K562 (cell line): ENCODE results near the gene SLC1A4. TPM values are rescaled to one million over a fixed set of nuclear protein-coding genes. Genes with fewer than 3 reads are reported as not detected.
A peak's percentile ranks its signal among the peaks of the same experiment; 100 is the strongest.

ENCODE experiments used
- CC2D1A ChIP-seq: fragments of 450-650 bp; IDR thresholded peaks from 2 replicates; pipeline ENCODE4 v1.6.1; 2017; ENCODE audit warnings: mild to moderate bottlenecking
- E2F3 ChIP-seq: fragments of 250-450 bp; sonication (Bioruptor Pico); IDR thresholded peaks from 2 replicates; pipeline ENCODE4 v1.4.0; 2020; ENCODE audit warnings: mild to moderate bottlenecking
- RERE ChIP-seq: sonication (generic); formaldehyde crosslinking; IDR thresholded peaks from 2 replicates; pipeline ENCODE4 v1.8.0; 2023; ENCODE audit warnings: missing genetic modification reagents, mild to moderate bottlenecking, borderline replicate concordance
- REST ChIP-seq, 2 experiments: fragments of 450-650 bp; formaldehyde crosslinking in 1 of 2; IDR thresholded peaks; 2 replicates each; pipeline versions ENCODE4 v1.4.0 to v1.6.1; 2014 to 2020; ENCODE audit warnings: mild to moderate bottlenecking in 2 of 2, borderline replicate concordance in 1 of 2, low read depth in 1 of 2
- UBTF ChIP-seq, 2 experiments: IDR thresholded peaks; 2 replicates each; pipeline ENCODE4 v1.6.1; 2012; ENCODE audit warnings: improper control_type of control experiment in 2 of 2, low read depth in 2 of 2, low read length in 2 of 2, borderline replicate concordance in 1 of 2
- ZBTB5 ChIP-seq: fragments of 450-650 bp; IDR thresholded peaks from 2 replicates; pipeline ENCODE4 v1.6.1; 2017; ENCODE audit warnings: antibody characterized with exemption
- polyA plus RNA-seq, 8 experiments: library from polyadenylated mRNA; depleted of rRNA in 4 of 8; stranded (reverse) in 5 of 8; unstranded in 3 of 8; fragments of >200 nt; fragmentation: Nextera tagmentation in 2 of 8; fragmentation: Illumina TruSeq in 1 of 8; extraction: Ambion mirVana in 2 of 8; extraction: Trizol in 1 of 8; gene quantifications; 2 replicates each; pipeline versions ENCODE4 v1.2.1 to v1.2.3, GENCODE V29; 2011 to 2014; ENCODE audit warnings: inconsistent platforms in 1 of 8, missing spikeins in 1 of 8
- total RNA-seq, 7 experiments: library from RNA; depleted of rRNA in 6 of 7; stranded (reverse); fragments of >200 nt in 6 of 7; fragmentation: Illumina TruSeq in 2 of 7; extraction: Trizol in 2 of 7; gene quantifications; 2 replicates each; pipeline versions ENCODE4 v1.2.1 to v1.2.3, GENCODE V29; 2011 to 2021; ENCODE audit warnings: low replicate concordance in 1 of 7

Gene SLC1A4
- total and polyA plus RNA-seq, 9 of the 15 experiments (the other 6 are each of a cell fraction or from before 2014, with no cell fraction given) = 4.4 to 24.0 (median 10.9) TPM

- TF ChIP-seq RERE (CRISPR knock-in tag) (no peak), CC2D1A (peak; percentile 75), UBTF (IDR thresholded peaks at IDR 0.05; ENCODE audit: borderline replicate concordance in 1 of 2, low read depth in 2 of 2, low read length in 2 of 2) (no peak; a peak in 1 of 4 replicates), E2F3 (CRISPR knock-in tag) (no peak), REST (IDR thresholded peaks at IDR 0.05; ENCODE audit: borderline replicate concordance) (no peak; the same call in 1 of the 2 replicates), REST (CRISPR knock-in tag; IDR thresholded peaks at IDR 0.05; ENCODE audit: low read depth) (no peak), ZBTB5 (peak; percentile 86)
These were observed at the start of gene SLC1A4 (continued) for GRCh38 chr2:64989126-64989981.
